B cell (primary cell): ENCODE measurements around the gene KIF26B. TPM values are rescaled to one million over a fixed set of nuclear protein-coding genes. Genes with fewer than 3 reads are reported as not detected.
A peak's percentile ranks its signal among the peaks of the same experiment; 100 is the strongest.

Experiments
- ATAC-seq: fragments of 200-7000 bp; cut with Tn5 transposase; one replicate; pipeline ENCODE4 v1.10.0; 2021; ENCODE audit warnings: low read depth, mild to moderate bottlenecking, moderate number of reproducible peaks, moderate library complexity
- CTCF ChIA-PET: fragments of 350-600 bp; sonication (Branson Sonifier 250); formaldehyde crosslinking; loops from one replicate; lab custom pipeline; 2021; ENCODE audit warnings: antibody characterized with exemption, inconsistent platforms; lab: Charles Lee
- POLR2A ChIA-PET: fragments of 350-600 bp; sonication (Branson Sonifier 250); formaldehyde crosslinking; loops from one replicate; lab custom pipeline; 2021; ENCODE audit warnings: antibody characterized with exemption; lab: Charles Lee
- DNase-seq: peaks from one replicate; pipeline ENCODE4 v3.0.0; 2013
- H2AFZ ChIP-seq: 2 replicates; pipeline ENCODE4 v1.6.1; 2012; ENCODE audit warnings: mild to moderate bottlenecking, low read depth, low read length; ENCODE audit not compliant: insufficient read depth, poor library complexity, severe bottlenecking
- H3K27ac ChIP-seq, 2 donors: 1 replicate in 1 of 2; 2 replicates in 1 of 2; pipeline ENCODE4 v1.5.1; 2012 to 2013; ENCODE audit warnings: low read length in 2 of 2, mild to moderate bottlenecking in 2 of 2, moderate library complexity in 1 of 2
- H3K27me3 ChIP-seq, 4 experiments: fragments of 200-600 bp in 1 of 4; sonication (generic) in 1 of 4; replicated peaks in 1 of 4; 1 replicate in 2 of 4; 2 replicates in 2 of 4; pipeline versions ENCODE4 v1.6.1 to v1.7.0; 2013 to 2016; ENCODE audit warnings: low read length in 3 of 4, mild to moderate bottlenecking in 2 of 4, mixed read lengths in 1 of 4, moderate library complexity in 1 of 4; ENCODE audit not compliant: insufficient read depth in 4 of 4, control insufficient read depth in 3 of 4; ENCODE audit errors: control extremely low read depth in 1 of 4
- H3K36me3 ChIP-seq, 2 experiments: replicated peaks in 1 of 2; 1 replicate in 1 of 2; 2 replicates in 1 of 2; pipeline versions ENCODE4 v1.6.1 to v1.7.1; 2013; ENCODE audit warnings: low read length in 1 of 2; ENCODE audit not compliant: insufficient read depth in 2 of 2, control insufficient read depth in 1 of 2; ENCODE audit errors: control extremely low read depth in 1 of 2, extremely low read depth in 1 of 2
- H3K4me1 ChIP-seq, 2 donors: fragments of 200-600 bp in 1 of 2; sonication (generic) in 1 of 2; 1 replicate in 1 of 2; 2 replicates in 1 of 2; pipeline versions ENCODE4 v1.5.1 to v1.6.1; 2013 to 2017; ENCODE audit warnings: low read length in 2 of 2; ENCODE audit not compliant: control insufficient read depth in 2 of 2, insufficient read depth in 2 of 2
- H3K4me2 ChIP-seq: replicated peaks from 2 replicates; pipeline ENCODE3; 2012; ENCODE audit warnings: mild to moderate bottlenecking, low read depth, low read length; ENCODE audit not compliant: poor library complexity, severe bottlenecking
- H3K4me3 ChIP-seq, 5 experiments: fragments of 200-600 bp in 1 of 5; sonication (generic) in 1 of 5; 1 replicate in 3 of 5; 2 replicates in 2 of 5; pipeline versions ENCODE4 v1.5.1 to v1.7.0; 2011 to 2016; ENCODE audit warnings: low read length in 4 of 5, mild to moderate bottlenecking in 4 of 5, low read depth in 2 of 5, control low read depth in 1 of 5, moderate library complexity in 1 of 5; ENCODE audit not compliant: insufficient read depth in 1 of 5; ENCODE audit errors: control extremely low read depth in 1 of 5, extremely low read depth in 1 of 5
- H3K79me2 ChIP-seq: fragments of 200-600 bp; sonication (generic); one replicate; pipeline ENCODE4 v1.6.0; 2016; ENCODE audit warnings: low read length; ENCODE audit not compliant: control insufficient read depth, insufficient read depth
- H3K9ac ChIP-seq: fragments of 200-600 bp; sonication (generic); 2 replicates; pipeline ENCODE4 v1.6.1; 2017; ENCODE audit warnings: mild to moderate bottlenecking, low read length, moderate library complexity
- H3K9me3 ChIP-seq, 3 donors: one replicate each; pipeline versions ENCODE4 v1.6.1 to v1.7.1; 2013; ENCODE audit warnings: low read length in 2 of 3; ENCODE audit not compliant: control insufficient read depth in 2 of 3, insufficient read depth in 1 of 3; ENCODE audit errors: control extremely low read depth in 1 of 3
- H4K20me1 ChIP-seq: 2 replicates; pipeline ENCODE4 v1.6.0; 2012; ENCODE audit warnings: mild to moderate bottlenecking, low read length; ENCODE audit not compliant: insufficient read depth, control insufficient read depth, poor library complexity, severe bottlenecking
- H3K27ac Mint-ChIP-seq: one replicate; pipeline ENCODE4 v1.8.0; 2021; ENCODE audit warnings: mixed read lengths
- H3K27me3 Mint-ChIP-seq: one replicate; pipeline ENCODE4 v1.8.0; 2021; ENCODE audit warnings: mixed read lengths
- H3K4me1 Mint-ChIP-seq: one replicate; pipeline ENCODE4 v1.8.0; 2021; ENCODE audit warnings: mixed read lengths
- H3K4me3 Mint-ChIP-seq: one replicate; pipeline ENCODE4 v1.8.0; 2021; ENCODE audit warnings: mixed read lengths
- H3K9me3 Mint-ChIP-seq: one replicate; pipeline ENCODE4 v1.8.0; 2022; ENCODE audit warnings: mixed read lengths; ENCODE audit not compliant: insufficient read depth
- EZH2 ChIP-seq: IDR thresholded peaks from 2 replicates; pipeline ENCODE4 v1.6.1; 2012; ENCODE audit warnings: borderline replicate concordance, low read depth, mild to moderate bottlenecking, moderate library complexity, low read length; ENCODE audit not compliant: insufficient read depth, poor library complexity, severe bottlenecking
- WGBS: methylation state at CpG from one replicate; pipeline ENCODE4 v1.1.5; 2013; ENCODE audit warnings: missing lambda C conversion rate; ENCODE audit not compliant: insufficient coverage; 5-methylcytosine and 5-hydroxymethylcytosine counted together
- intact Hi-C: fragments of 100-400 bp; cut with micrococcal nuclease; formaldehyde crosslinking; loops from one replicate; pipeline ENCODE4 v1.10.0; 2022
- polyA plus RNA-seq: library from polyadenylated mRNA; depleted of rRNA; stranded (reverse); fragments of >200 nt; gene quantifications from 2 replicates; pipeline ENCODE4 v1.2.3, GENCODE V29; 2012
- total RNA-seq, 2 donors: library from RNA; stranded (reverse); fragments of 120-200 nt in 1 of 2; gene quantifications; 1 replicate in 1 of 2; 2 replicates in 1 of 2; pipeline versions ENCODE4 v1.2.3 to v1.2.4, GENCODE V29; 2013 to 2022
- TF ChIP-seq, protein P1 (sequence below): fragments of 200-600 bp; IDR thresholded peaks from one replicate; pipeline ENCODE4 v1.8.0; 2022; ENCODE audit warnings: antibody characterized with exemption, mild to moderate bottlenecking

The KIF26B gene
- total and polyA plus RNA-seq, 2 donors (not counting 1 experiment from before 2014, with no cell fraction given), result 0.62 TPM; not detected in 1

- Histone ChIP-seq H3K36me3 (no peaks in the 10 kb centered on the region), H2AFZ (peak overlapping the region; percentile 4), H3K4me3 (no peak overlapping the region), H3K4me2 (no peak overlapping the region), H3K79me2 (no peaks in the 10 kb centered on the region), H3K4me1 (no peaks in the 10 kb centered on the region), H3K9me3 (peaks cover 0 to 4% (median 0%) of the 10 kb centered on the region in 3 donors), H3K27ac (no peak overlapping the region), H4K20me1 (no peaks in the 10 kb centered on the region), H3K27me3 (peaks cover 0 to 31% (median 11%) of the 10 kb centered on the region in 4 experiments), H3K9ac (no peak overlapping the region)
- ChIA-PET CTCF (no interaction called here), POLR2A (no interaction called here)
- no peak for ATAC-seq
- intact Hi-C loops, result no loop called here
- TF ChIP-seq EZH2, result no peak
- TF ChIP-seq, protein P1, sequence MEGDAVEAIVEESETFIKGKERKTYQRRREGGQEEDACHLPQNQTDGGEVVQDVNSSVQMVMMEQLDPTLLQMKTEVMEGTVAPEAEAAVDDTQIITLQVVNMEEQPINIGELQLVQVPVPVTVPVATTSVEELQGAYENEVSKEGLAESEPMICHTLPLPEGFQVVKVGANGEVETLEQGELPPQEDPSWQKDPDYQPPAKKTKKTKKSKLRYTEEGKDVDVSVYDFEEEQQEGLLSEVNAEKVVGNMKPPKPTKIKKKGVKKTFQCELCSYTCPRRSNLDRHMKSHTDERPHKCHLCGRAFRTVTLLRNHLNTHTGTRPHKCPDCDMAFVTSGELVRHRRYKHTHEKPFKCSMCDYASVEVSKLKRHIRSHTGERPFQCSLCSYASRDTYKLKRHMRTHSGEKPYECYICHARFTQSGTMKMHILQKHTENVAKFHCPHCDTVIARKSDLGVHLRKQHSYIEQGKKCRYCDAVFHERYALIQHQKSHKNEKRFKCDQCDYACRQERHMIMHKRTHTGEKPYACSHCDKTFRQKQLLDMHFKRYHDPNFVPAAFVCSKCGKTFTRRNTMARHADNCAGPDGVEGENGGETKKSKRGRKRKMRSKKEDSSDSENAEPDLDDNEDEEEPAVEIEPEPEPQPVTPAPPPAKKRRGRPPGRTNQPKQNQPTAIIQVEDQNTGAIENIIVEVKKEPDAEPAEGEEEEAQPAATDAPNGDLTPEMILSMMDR, result no peak
- Mint-ChIP-seq H3K27me3 (peaks cover 59% of the 10 kb centered on the region), H3K4me1 (peaks cover 3% of the 10 kb centered on the region), H3K9me3 (no peaks in the 10 kb centered on the region), H3K4me3 (no peak overlapping the region), H3K27ac (no peak overlapping the region)
- WGBS, result 19% methylated on average over 5 of the region's 7 CpGs
- DNase-seq, result no peak
Observed at GRCh38 chr1:245169376-245169775, 14.6 kb downstream of the KIF26B start.

- POLR2A ChIA-PET, result no interaction called here
- CTCF ChIA-PET, result interaction anchor here (1.9 kb wide), 1 partner anchor 19 kb away, joined by 5 read pairs; no protein-coding TSS in a partner anchor
- no peak for TF ChIP-seq EZH2
- TF ChIP-seq, protein P1, result no peak
- Histone ChIP-seq H3K79me2 (no peaks in the 10 kb centered on the region), H3K27ac (no peak overlapping the region), H2AFZ (no peak overlapping the region), H3K4me3 (no peak overlapping the region), H4K20me1 (no peaks in the 10 kb centered on the region), H3K9me3 (peaks cover 0 to 4% (median 0%) of the 10 kb centered on the region in 3 donors), H3K36me3 (no peaks in the 10 kb centered on the region), H3K9ac (no peak overlapping the region), H3K27me3 (peaks cover 0 to 19% (median 7%) of the 10 kb centered on the region in 4 experiments), H3K4me1 (no peaks in the 10 kb centered on the region), H3K4me2 (no peak overlapping the region)
- peaks cover 3% of the 10 kb centered on the region for H3K4me1 Mint-ChIP-seq
- H3K9me3 Mint-ChIP-seq, result no peaks in the 10 kb centered on the region
- DNase-seq, result no peak
- H3K27me3 Mint-ChIP-seq, result peaks cover 39% of the 10 kb centered on the region
- 63% methylated on average over 5 of the region's 7 CpGs for WGBS
- intact Hi-C loops, result no loop called here
- ATAC-seq, result no peak
- H3K4me3 Mint-ChIP-seq, result no peak overlapping the region
- no peak overlapping the region for H3K27ac Mint-ChIP-seq
Observed at GRCh38 chr1:245172026-245172425, 17.2 kb downstream of the KIF26B start.
